K562 (cell line): ENCODE measurements around the gene CACYBP. TPM values are rescaled to one million over a fixed set of nuclear protein-coding genes. Genes with fewer than 3 reads are reported as not detected.

Experiments used
- ATAC-seq: fragments of 200-7000 bp; cut with Tn5 transposase; 3 replicates; pipeline ENCODE4 v1.9.1; 2020; ENCODE audit warnings: moderate library complexity
- BruUV-seq: library from RNA; stranded (reverse); fragments of 400-500 nt; replicated peaks from 2 replicates; lab custom pipeline; 2021; lab: Mats Ljungman, UMichigan
- CTCF ChIA-PET: fragments of 300-600 bp; formaldehyde crosslinking; extraction: SDS; loops from one replicate; lab custom pipeline; 2021; ENCODE audit warnings: low intra/inter-chr PET ratio; lab: Yijun Ruan, JAX
- POLR2A ChIA-PET: fragments of 300-600, 350-650 bp; sonication (Branson Sonifier 250); formaldehyde crosslinking; extraction: SDS; loops from one replicate; lab custom pipeline; 2021; ENCODE audit warnings: antibody characterized with exemption, inconsistent platforms; lab: Yijun Ruan, JAX
- DNase-seq, 4 experiments: peaks; one replicate each; pipeline versions ENCODE4 v3.0.0 to v3.0.0-alpha.2; 2011 to 2018; ENCODE audit warnings: low spot score in 3 of 4, mixed read lengths in 3 of 4; ENCODE audit errors: extremely low read depth in 1 of 4
- FAIRE-seq: peaks from 2 replicates; lab custom pipeline; 2011; peaks lifted over from hg19 to GRCh38; lab: Jason Lieb, UNC
- H2AFZ ChIP-seq: 2 replicates; pipeline ENCODE4 v1.6.0; 2011; ENCODE audit warnings: low read depth, low read length, control low read depth, inconsistent platforms
- H3K27ac ChIP-seq: fragments of 200-600 bp; 3 replicates; pipeline ENCODE4 v1.8.0; 2011; ENCODE audit warnings: low read depth, mild to moderate bottlenecking, control low read depth, inconsistent platforms, low read length, moderate library complexity, mixed read lengths; ENCODE audit errors: extremely low read depth
- H3K27me3 ChIP-seq, 2 experiments: fragments of 300-600 bp in 1 of 2; 2 replicates in 1 of 2; 3 replicates in 1 of 2; pipeline versions ENCODE4 v1.6.0 to v1.8.0; 2011; ENCODE audit warnings: inconsistent platforms in 2 of 2, low read length in 2 of 2, mild to moderate bottlenecking in 1 of 2, mixed read lengths in 1 of 2, moderate library complexity in 1 of 2; ENCODE audit not compliant: control insufficient read depth in 2 of 2, insufficient read depth in 2 of 2
- H3K36me3 ChIP-seq: fragments of 300-600 bp; 3 replicates; pipeline ENCODE4 v1.8.0; 2011; ENCODE audit warnings: mild to moderate bottlenecking, low read length, inconsistent platforms; ENCODE audit not compliant: control insufficient read depth, insufficient read depth
- H3K4me1 ChIP-seq, 2 experiments: fragments of 200-600 bp in 1 of 2; replicated peaks in 1 of 2; 2 replicates in 1 of 2; 3 replicates in 1 of 2; pipeline versions ENCODE4 v1.5.1 to v1.8.0; 2011; ENCODE audit warnings: inconsistent platforms in 2 of 2, low read length in 2 of 2, mild to moderate bottlenecking in 1 of 2, mixed read lengths in 1 of 2, moderate library complexity in 1 of 2; ENCODE audit not compliant: control insufficient read depth in 2 of 2, insufficient read depth in 2 of 2
- H3K4me2 ChIP-seq: 2 replicates; pipeline ENCODE4 v1.6.1; 2011; ENCODE audit warnings: low read length, control low read depth, inconsistent platforms, mixed read lengths; ENCODE audit not compliant: insufficient read depth
- H3K4me3 ChIP-seq: fragments of 200-600 bp; sonication (generic), shearing (Covaris generic); 2 replicates; pipeline ENCODE4 v1.5.1; 2016; ENCODE audit warnings: control low read depth, inconsistent platforms
- H3K79me2 ChIP-seq: fragments of 200-600 bp; 3 replicates; pipeline ENCODE4 v1.8.0; 2011; ENCODE audit warnings: low read length, inconsistent platforms; ENCODE audit not compliant: control insufficient read depth, insufficient read depth
- H3K9ac ChIP-seq, 2 experiments: 2 replicates each; pipeline versions ENCODE4 v1.6.0 to v1.6.1; 2011; ENCODE audit warnings: low read depth in 2 of 2, low read length in 2 of 2, control low read depth in 1 of 2, inconsistent platforms in 1 of 2, mild to moderate bottlenecking in 1 of 2, mixed read lengths in 1 of 2; ENCODE audit not compliant: insufficient read depth in 1 of 2
- H3K9me1 ChIP-seq: one replicate; pipeline ENCODE4 v1.6.0; 2011; ENCODE audit warnings: inconsistent platforms, mild to moderate bottlenecking, low read length, moderate library complexity; ENCODE audit not compliant: control insufficient read depth, insufficient read depth
- H3K9me3 ChIP-seq: replicated peaks from 2 replicates; pipeline ENCODE4 v1.5.1; 2011; ENCODE audit warnings: low read depth, low read length, inconsistent platforms; ENCODE audit not compliant: control insufficient read depth, insufficient read depth
- H4K20me1 ChIP-seq: replicated peaks from 2 replicates; pipeline ENCODE4 v1.6.1; 2011; ENCODE audit warnings: low read length, inconsistent platforms, mixed read lengths; ENCODE audit not compliant: control insufficient read depth, insufficient read depth
- ARNT ChIP-seq, 2 experiments: fragments of 450-650 bp; IDR thresholded peaks; 2 replicates each; pipeline ENCODE4 v1.6.1; 2016; ENCODE audit warnings: mild to moderate bottlenecking in 1 of 2
- CC2D1A ChIP-seq: fragments of 450-650 bp; IDR thresholded peaks from 2 replicates; pipeline ENCODE4 v1.6.1; 2017; ENCODE audit warnings: mild to moderate bottlenecking
- KLF6 ChIP-seq: fragments of 250-450 bp; sonication (Bioruptor Pico); IDR thresholded peaks from 2 replicates; pipeline ENCODE4 v1.4.0; 2020; ENCODE audit warnings: mild to moderate bottlenecking, moderate library complexity, borderline replicate concordance
- REST ChIP-seq, 2 experiments: fragments of 450-650 bp; formaldehyde crosslinking in 1 of 2; IDR thresholded peaks; 2 replicates each; pipeline versions ENCODE4 v1.4.0 to v1.6.1; 2014 to 2020; ENCODE audit warnings: mild to moderate bottlenecking in 2 of 2, borderline replicate concordance in 1 of 2, low read depth in 1 of 2
- SREBF1 ChIP-seq: fragments of 150-350 bp; IDR thresholded peaks from 2 replicates; pipeline ENCODE4 v1.6.1; 2014; ENCODE audit warnings: antibody characterized with exemption, low read depth, low read length, borderline replicate concordance
- TAF15 ChIP-seq: fragments of 200-400 bp; formaldehyde crosslinking; IDR thresholded peaks from 2 replicates; pipeline ENCODE4 v1.6.1; 2017; ENCODE audit warnings: mild to moderate bottlenecking, low read depth, low read length, moderate library complexity
- ZBTB26 ChIP-seq: fragments of 450-650 bp; formaldehyde crosslinking; IDR thresholded peaks from 2 replicates; pipeline ENCODE4 v1.4.0; 2022; ENCODE audit warnings: missing genetic modification characterization
- ZFP91 ChIP-seq: sonication (generic); formaldehyde crosslinking; IDR thresholded peaks from 2 replicates; pipeline ENCODE4 v1.8.0; 2022; ENCODE audit warnings: mild to moderate bottlenecking, missing genetic modification reagents
- ZNF445 ChIP-seq: fragments of 250-450 bp; sonication (Bioruptor Pico); IDR thresholded peaks from 2 replicates; pipeline ENCODE4 v1.4.0; 2020; ENCODE audit warnings: low read depth, mild to moderate bottlenecking, moderate library complexity
- ZNF511 ChIP-seq: sonication (generic); formaldehyde crosslinking; IDR thresholded peaks from 2 replicates; pipeline ENCODE4 v1.8.0; 2022; ENCODE audit warnings: mild to moderate bottlenecking, missing genetic modification reagents
- ZNF57 ChIP-seq: fragments of 450-650 bp; formaldehyde crosslinking; IDR thresholded peaks from 2 replicates; pipeline ENCODE4 v1.4.0; 2020; ENCODE audit warnings: mild to moderate bottlenecking, moderate library complexity
- WGBS: fragments of 100-300 bp; shearing (Covaris generic); methylation state at CpG from one replicate; pipeline ENCODE4 v1.1.6; 2016; ENCODE audit warnings: low coverage, mixed read lengths; ENCODE audit not compliant: insufficient coverage; ENCODE audit errors: missing lambda C conversion rate; 5-methylcytosine and 5-hydroxymethylcytosine counted together
- in situ Hi-C: fragments of 300-500 bp; cut with MboI; formaldehyde crosslinking; loops from 4 replicates; pipeline ENCODE4 v1.15.0; 2018; ENCODE audit warnings: inconsistent platforms, mixed read lengths
- intact Hi-C: fragments of 100-400 bp; cut with micrococcal nuclease; formaldehyde crosslinking; loops from 2 replicates; pipeline ENCODE4 v1.14.2; 2022
- polyA plus RNA-seq, 8 experiments: library from polyadenylated mRNA; depleted of rRNA in 4 of 8; stranded (reverse) in 5 of 8; unstranded in 3 of 8; fragments of >200 nt; fragmentation: Nextera tagmentation in 2 of 8; fragmentation: Illumina TruSeq in 1 of 8; extraction: Ambion mirVana in 2 of 8; extraction: Trizol in 1 of 8; gene quantifications; 2 replicates each; pipeline versions ENCODE4 v1.2.1 to v1.2.3, GENCODE V29; 2011 to 2014; ENCODE audit warnings: inconsistent platforms in 1 of 8, missing spikeins in 1 of 8
- total RNA-seq, 7 experiments: library from RNA; depleted of rRNA in 6 of 7; stranded (reverse); fragments of >200 nt in 6 of 7; fragmentation: Illumina TruSeq in 2 of 7; extraction: Trizol in 2 of 7; gene quantifications; 2 replicates each; pipeline versions ENCODE4 v1.2.1 to v1.2.3, GENCODE V29; 2011 to 2021; ENCODE audit warnings: low replicate concordance in 1 of 7

The CACYBP gene
- total and polyA plus RNA-seq, 9 of the 15 experiments (the other 6 are each of a cell fraction or from before 2014, with no cell fraction given), result 147 to 1,576 (median 488) TPM

- CTCF ChIA-PET, result no interaction called here
- ATAC-seq, result no peak
- Histone ChIP-seq H3K4me3 (no peak overlapping the region), H3K9ac (no peak overlapping the region), H3K4me2 (no peak overlapping the region), H3K27me3 (no peaks in the 10 kb centered on the region), H3K4me1 (peaks cover 3 to 48% of the 10 kb centered on the region in 2 experiments; a peak in 4 of 5 replicates), H3K27ac (no peak overlapping the region), H3K9me3 (no peaks in the 10 kb centered on the region), H3K36me3 (peaks cover 13% of the 10 kb centered on the region), H3K9me1 (no peaks in the 10 kb centered on the region), H4K20me1 (no peaks in the 10 kb centered on the region), H3K79me2 (peaks cover 4% of the 10 kb centered on the region; the same call in 1 of the 3 replicates), H2AFZ (no peak overlapping the region)
- no TSS peak for BruUV-seq
- intact Hi-C loops, result no loop called here
- WGBS, result 94% methylated on average over 1 of the region's 1 CpG
- in situ Hi-C loops, result no loop called here
- no peak for DNase-seq
- FAIRE-seq, result no peak
- POLR2A ChIA-PET, result interaction anchor here (0.7 to 1.7 kb wide), 3 partner anchors 16 to 24 kb away, joined by 3 to 5 read pairs (median 4); no protein-coding TSS in a partner anchor
- no peak for TF ChIP-seq ZFP91 (CRISPR knock-in tag)
- no peak for TF ChIP-seq ZNF57 (CRISPR knock-in tag)
- no peak for TF ChIP-seq CC2D1A
- no peak for TF ChIP-seq ARNT (IDR thresholded peaks at IDR 0.05)
- no peak for TF ChIP-seq TAF15
- TF ChIP-seq ZBTB26 (CRISPR knock-in tag), result no peak
- no peak for TF ChIP-seq REST (IDR thresholded peaks at IDR 0.05; ENCODE audit: borderline replicate concordance)
- TF ChIP-seq REST (CRISPR knock-in tag; IDR thresholded peaks at IDR 0.05; ENCODE audit: low read depth), result no peak
- no peak for TF ChIP-seq ZNF511 (CRISPR knock-in tag)
- TF ChIP-seq KLF6, result no peak
- no peak for TF ChIP-seq ZNF445
- no peak for TF ChIP-seq SREBF1
These were observed 29.8 kb upstream of the CACYBP start for GRCh38 chr1:174969977-174970376.
